ENCODE measurements around the gene PHIP. TPM values are rescaled to one million over a fixed set of nuclear protein-coding genes. Genes with fewer than 3 reads are reported as not detected.
"Not testable (repeated sequence)": the region's sequence is repeated elsewhere in the genome, so short reads cannot be mapped to it uniquely, and the experiment has no call there.

The PHIP gene
- total and polyA plus RNA-seq, 2 of the 8 experiments (the other 6 are each of a cell fraction or from before 2014, with no cell fraction given), result 7.3 to 56.2 TPM

DNA sequence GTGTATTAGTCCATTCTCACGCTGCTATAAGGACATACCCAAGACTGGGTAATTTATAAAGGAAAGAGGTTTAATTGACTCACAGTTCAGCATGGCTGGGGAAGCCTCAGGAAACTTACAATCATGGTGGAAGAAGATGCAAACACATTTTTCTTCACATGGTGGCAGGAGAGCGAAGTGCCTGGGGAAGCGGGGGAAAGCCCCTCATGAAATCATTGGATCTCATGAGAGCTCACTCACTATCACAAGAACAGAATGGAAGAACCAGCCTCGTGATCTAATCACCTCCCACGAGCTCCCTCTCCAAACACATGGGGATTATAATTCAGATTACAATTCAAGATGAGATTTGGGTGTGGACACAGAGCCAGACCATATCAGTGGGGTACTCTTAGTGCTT lies 13.7 kb upstream of the PHIP start:
- H2AFZ ChIP-seq (ENCODE audit: low read length); H2BK120ac ChIP-seq (replicated peaks; ENCODE audit: low read depth, low read length); H3K79me2 ChIP-seq (ENCODE audit: control insufficient read depth in 1 of 2, insufficient read depth in 2 of 2, low read length in 2 of 2); H2AK5ac ChIP-seq (ENCODE audit: low read depth, low read length); DNase-seq (ENCODE audit: low read depth in 1 of 2, low spot score in 2 of 2); H2BK5ac ChIP-seq (ENCODE audit: low read depth, low read length); H4K8ac ChIP-seq (ENCODE audit: extremely low read depth, insufficient read depth, low read length); H3K4me3 ChIP-seq (ENCODE audit: extremely low read depth in 1 of 4, insufficient read depth in 2 of 4, low read depth in 3 of 4, low read length in 4 of 4); H3K4ac ChIP-seq (replicated peaks; ENCODE audit: insufficient read length, low read depth, low read length); H3K9ac ChIP-seq (replicated peaks in 1 of 4; ENCODE audit: extremely low read depth in 1 of 4, low read depth in 3 of 4, low read length in 3 of 4); H2BK15ac ChIP-seq (ENCODE audit: low read length); H3K36me3 ChIP-seq (ENCODE audit: control insufficient read depth in 2 of 4, insufficient read depth in 4 of 4, low read length in 3 of 4); H3K27ac ChIP-seq (ENCODE audit: low read depth, low read length); FAIRE-seq; H4K20me1 ChIP-seq (replicated peaks in 1 of 2; ENCODE audit: control insufficient read depth in 1 of 2, insufficient read depth in 2 of 2, low read length in 2 of 2); H3K14ac ChIP-seq (ENCODE audit: insufficient read length); H3K56ac ChIP-seq (replicated peaks; ENCODE audit: insufficient read length, low read depth, low read length); H3K23me2 ChIP-seq (ENCODE audit: low read depth, low read length); H3K9me3 ChIP-seq (ENCODE audit: insufficient read depth in 2 of 2, low read depth in 1 of 2, low read length in 1 of 2); H3K27me3 ChIP-seq (replicated peaks in 1 of 4; ENCODE audit: control insufficient read depth in 3 of 4, extremely low read depth in 1 of 4, insufficient read depth in 3 of 4, low read length in 3 of 4); H3K4me1 ChIP-seq (replicated peaks in 1 of 4; ENCODE audit: control insufficient read depth in 3 of 4, insufficient read depth in 4 of 4, low read length in 3 of 4); H2BK12ac ChIP-seq (ENCODE audit: low read depth, low read length); H3K18ac ChIP-seq (ENCODE audit: extremely low read depth, low read length); H3K79me1 ChIP-seq (ENCODE audit: low read depth, low read length); H4K91ac ChIP-seq (replicated peaks; ENCODE audit: insufficient read length, low read length); H3K4me2 ChIP-seq (ENCODE audit: insufficient read depth in 1 of 2, low read depth in 2 of 2, low read length in 2 of 2); H4K5ac ChIP-seq (ENCODE audit: insufficient read length, low read depth, low read length); H3K23ac ChIP-seq (ENCODE audit: insufficient read length); H2BK20ac ChIP-seq (ENCODE audit: low read length): not testable (repeated sequence)
- 69% methylated on average over 5 of the region's 5 CpGs; no CpG with 5 or more reads in 1 of the 2 experiments for WGBS, 2 experiments (ENCODE audit: extremely low coverage in 1 of 2, insufficient coverage in 1 of 2, insufficient read length in 1 of 2, insufficient replicate concordance in 2 of 2, low coverage in 1 of 2, low lambda C conversion rate in 2 of 2, missing lambda C conversion rate in 1 of 2)
- TF ChIP-seq RAD21 (IDR thresholded peaks at IDR 0.05 in 1 of 2, conservative IDR thresholded peaks at IDR 0.05 in 1 of 2; ENCODE audit: low read depth in 2 of 2, low read length in 2 of 2), result peak; percentile 47 to 48
- ChIA-PET POLR2A (ENCODE audit: partially characterized antibody) (interaction anchor here (0.9 to 1.7 kb wide), 2 partner anchors 12 to 14 kb away, joined by 3 to 5 read pairs; partner anchors contain the start of gene PHIP), CTCF (ENCODE audit: partially characterized antibody) (interaction anchor here (0.6 to 1.5 kb wide), 7 partner anchors 12 to 379 kb away, joined by 3 to 9 read pairs (median 4); no protein-coding TSS in a partner anchor)

Data from H1 (cell line).